Bronchial epithelial cell (primary cell): ENCODE results near the gene SNTB2. TPM values are rescaled to one million over a fixed set of nuclear protein-coding genes. Genes with fewer than 3 reads are reported as not detected.

Experiments
- DNase-seq: peaks from one replicate; pipeline ENCODE4 v3.0.0-alpha.2; 2010; ENCODE audit warnings: low read depth
- FAIRE-seq: peaks from 2 replicates; lab custom pipeline; 2011; peaks lifted over from hg19 to GRCh38; lab: Jason Lieb, UNC
- H3K27me3 ChIP-seq: 2 replicates; pipeline ENCODE4 v1.5.1; 2011; ENCODE audit warnings: low read length; ENCODE audit not compliant: control insufficient read depth, insufficient read depth
- H3K36me3 ChIP-seq: 2 replicates; pipeline ENCODE4 v1.5.1; 2011; ENCODE audit warnings: low read length; ENCODE audit not compliant: control insufficient read depth, insufficient read depth
- H3K4me3 ChIP-seq: 2 replicates; pipeline ENCODE4 v1.5.1; 2011; ENCODE audit warnings: mild to moderate bottlenecking, low read depth, low read length, control low read depth
- CTCF ChIP-seq: IDR thresholded peaks from 2 replicates; pipeline ENCODE4 v1.5.1; 2011; ENCODE audit warnings: mild to moderate bottlenecking, moderate library complexity, low read length, control low read depth, inconsistent platforms; ENCODE audit not compliant: insufficient read depth, severe bottlenecking
- total RNA-seq: library from RNA; depleted of rRNA; stranded (reverse); fragments of >200 nt; gene quantifications from 2 replicates; pipeline ENCODE4 v1.2.1, GENCODE V29; 2014

The SNTB2 gene
- total RNA-seq, 1 donor from 2014 or later, result 10.5 TPM

DNA sequence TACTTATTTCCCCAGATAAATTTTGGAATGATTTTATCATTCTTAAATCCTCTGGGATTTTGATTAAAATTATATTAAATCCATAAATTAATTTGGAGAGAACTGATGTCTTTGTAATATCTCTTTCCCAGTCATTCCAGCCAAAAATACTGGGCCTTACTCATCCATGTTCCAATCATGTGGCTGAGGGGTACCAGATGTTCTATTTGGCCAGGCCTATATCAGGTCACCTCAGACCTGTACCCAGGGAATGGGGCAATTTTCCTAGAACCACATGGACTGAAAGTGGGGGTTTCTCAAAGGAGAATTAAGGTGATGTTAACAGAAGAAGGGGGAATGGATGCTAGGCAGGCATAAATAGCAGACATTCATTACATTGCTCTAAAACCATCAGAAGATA, 7.5 kb downstream of the SNTB2 start:
- no peaks in the 10 kb centered on the region for H3K27me3 ChIP-seq
- no peak overlapping the region for H3K4me3 ChIP-seq
- no peaks in the 10 kb centered on the region for H3K36me3 ChIP-seq
- FAIRE-seq, result no peak
- no peak for TF ChIP-seq CTCF
- DNase-seq, result no peak

DNA sequence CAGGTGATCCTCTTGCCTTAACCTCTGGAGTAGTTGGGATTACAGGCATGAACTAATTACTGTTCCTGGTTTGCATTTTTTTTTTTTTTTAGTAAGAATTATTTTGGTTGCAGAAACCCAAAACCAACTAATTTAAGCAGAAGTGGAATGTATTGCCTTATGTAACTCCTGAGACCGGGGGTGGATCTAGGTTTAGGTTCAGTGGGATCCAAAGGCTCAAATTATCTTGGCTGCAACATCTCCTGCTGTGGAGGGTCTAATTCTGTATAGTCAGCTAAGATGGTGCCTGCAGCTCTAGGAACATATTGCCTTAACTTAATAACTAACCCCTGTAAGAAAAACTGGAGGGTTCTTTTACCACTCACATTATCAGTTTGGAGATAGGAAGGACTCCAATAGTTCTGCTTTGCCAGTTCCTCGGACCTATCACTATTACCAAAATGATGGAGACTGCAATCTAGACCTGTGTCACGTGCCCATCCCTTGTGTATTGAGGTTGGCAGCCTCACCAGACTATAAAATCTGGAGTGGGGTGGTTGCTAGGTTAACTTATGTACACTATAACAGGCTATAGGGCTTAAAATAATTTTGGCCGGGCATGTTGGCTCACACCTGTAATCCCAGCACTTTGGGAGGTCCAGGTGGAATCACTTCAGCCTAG, 8.5 kb downstream of the SNTB2 start:
- no peak for TF ChIP-seq CTCF
- Histone ChIP-seq H3K4me3 (no peak overlapping the region), H3K36me3 (no peaks in the 10 kb centered on the region), H3K27me3 (no peaks in the 10 kb centered on the region)
- FAIRE-seq (no peak), DNase-seq (no peak)

GRCh38 chr16:69197573-69197972, 10.6 kb downstream of the SNTB2 start:
- no peak overlapping the region for H3K4me3 ChIP-seq
- TF ChIP-seq CTCF, result no peak
- no peaks in the 10 kb centered on the region for H3K36me3 ChIP-seq
- H3K27me3 ChIP-seq, result no peaks in the 10 kb centered on the region
- DNase-seq (no peak), FAIRE-seq (no peak)

DNA sequence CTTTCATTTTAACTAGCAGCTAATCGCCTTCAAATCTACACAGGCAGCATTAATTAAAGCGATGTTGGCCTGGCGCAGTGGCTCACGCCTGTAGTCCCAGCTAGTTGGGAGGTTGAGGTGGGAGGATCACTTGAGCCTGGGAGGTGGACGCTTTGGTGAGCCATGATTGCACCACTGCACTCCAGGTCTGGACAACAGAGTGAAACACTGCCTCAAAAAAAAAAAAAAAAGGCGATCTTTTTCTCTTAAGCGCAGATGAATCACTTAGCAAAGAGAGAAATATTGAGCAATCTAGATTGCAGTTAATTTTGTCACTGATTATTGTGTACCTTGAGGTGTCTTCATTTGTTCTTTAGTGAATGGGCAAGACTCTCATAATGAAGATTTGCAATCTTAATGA, 12.4 kb downstream of the SNTB2 start:
- Histone ChIP-seq H3K36me3 (no peaks in the 10 kb centered on the region), H3K27me3 (no peaks in the 10 kb centered on the region), H3K4me3 (no peak overlapping the region)
- TF ChIP-seq CTCF, result no peak
- DNase-seq (peak; percentile 96), FAIRE-seq (no peak)

- no peak for TF ChIP-seq CTCF
- no peak for DNase-seq
- Histone ChIP-seq H3K27me3 (no peaks in the 10 kb centered on the region), H3K36me3 (no peaks in the 10 kb centered on the region), H3K4me3 (no peak overlapping the region)
- no peak for FAIRE-seq
Observed at GRCh38 chr16:69201291-69201690, 14.3 kb downstream of the SNTB2 start.

GRCh38 chr16:69201787-69202186, 14.8 kb downstream of the SNTB2 start:
- Histone ChIP-seq H3K27me3 (no peaks in the 10 kb centered on the region), H3K36me3 (no peaks in the 10 kb centered on the region), H3K4me3 (no peak overlapping the region)
- no peak for TF ChIP-seq CTCF
- peak; percentile 80 for DNase-seq
- FAIRE-seq, result no peak
